ENCODE data around the gene TUBB1.

The TUBB1 gene

DNA sequence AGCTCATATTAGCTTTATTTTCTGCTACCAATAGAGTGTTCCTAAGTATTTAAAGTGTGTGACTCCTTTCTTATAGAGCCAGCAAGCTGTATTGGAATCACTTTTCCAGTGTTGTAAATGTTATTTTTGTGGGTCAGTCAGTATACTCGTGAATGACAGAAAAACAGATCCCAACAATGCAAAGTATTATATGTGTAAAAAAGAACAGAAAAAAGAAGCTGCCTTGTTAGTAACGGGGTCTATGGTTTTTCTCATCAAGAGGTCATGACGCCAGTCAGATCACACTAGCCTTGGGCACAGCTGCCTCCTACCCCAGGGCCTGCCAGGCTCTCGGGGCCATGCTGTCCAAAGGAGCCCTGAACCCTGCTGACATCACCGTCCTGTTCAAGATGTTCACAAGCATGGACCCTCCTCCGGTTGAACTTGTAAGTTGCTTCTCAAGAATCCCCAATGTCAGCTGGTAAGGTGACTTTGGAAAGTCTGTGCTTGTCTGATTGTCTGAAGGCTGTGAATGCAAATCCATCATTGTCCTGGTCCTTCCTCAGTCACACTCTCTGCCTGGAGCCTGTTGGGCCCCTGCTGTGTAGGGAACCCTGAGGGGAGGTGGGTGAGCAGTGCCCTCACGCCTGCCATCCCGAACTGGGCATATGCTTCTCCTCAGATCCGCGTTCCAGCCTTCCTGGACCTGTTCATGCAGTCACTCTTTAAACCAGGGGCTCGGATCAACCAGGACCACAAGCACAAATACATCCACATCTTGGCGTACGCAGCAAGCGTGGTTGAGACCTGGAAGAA lies 28.4 kb upstream of the TUBB1 start:
- DNase-seq, result no peak

DNA sequence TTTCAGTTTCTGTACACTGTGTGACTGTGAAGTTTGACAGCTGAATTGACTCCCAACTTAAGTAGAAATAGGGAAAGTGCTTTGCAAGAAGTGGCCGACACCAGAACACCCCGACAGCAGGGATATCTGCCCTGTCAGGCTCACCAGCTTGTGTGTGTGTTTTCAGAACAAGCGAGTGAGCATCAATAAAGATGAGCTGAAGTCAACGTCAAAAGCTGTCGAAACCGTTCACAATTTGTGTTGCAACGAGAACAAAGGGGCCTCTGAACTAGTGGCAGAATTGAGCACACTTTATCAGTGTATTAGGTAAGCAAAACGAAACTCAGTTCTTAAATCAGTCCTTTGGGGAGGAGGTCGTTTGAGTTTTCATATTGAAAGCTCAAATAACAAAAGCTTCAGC lies 27.5 kb upstream of the TUBB1 start:
- DNase-seq, result no peak

DNA sequence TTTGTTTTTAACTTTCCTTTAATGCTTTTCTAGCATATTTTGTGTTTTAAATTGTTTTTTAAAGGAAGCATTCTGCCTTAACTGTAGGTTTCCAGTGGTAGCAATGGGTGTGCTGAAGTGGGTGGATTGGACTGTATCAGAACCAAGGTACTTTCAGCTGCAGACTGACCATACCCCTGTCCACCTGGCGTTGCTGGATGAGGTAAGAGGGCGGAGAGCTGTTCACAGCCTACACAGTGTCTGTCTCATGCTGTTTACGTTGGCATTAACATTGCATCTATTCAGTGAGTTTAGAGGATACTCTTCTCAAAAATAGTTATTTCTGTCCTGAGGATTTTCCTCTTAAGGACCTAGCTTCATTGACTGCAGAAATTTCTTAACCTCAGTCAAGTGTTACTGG lies 26.3 kb upstream of the TUBB1 start:
- DNase-seq, result no peak

DNA sequence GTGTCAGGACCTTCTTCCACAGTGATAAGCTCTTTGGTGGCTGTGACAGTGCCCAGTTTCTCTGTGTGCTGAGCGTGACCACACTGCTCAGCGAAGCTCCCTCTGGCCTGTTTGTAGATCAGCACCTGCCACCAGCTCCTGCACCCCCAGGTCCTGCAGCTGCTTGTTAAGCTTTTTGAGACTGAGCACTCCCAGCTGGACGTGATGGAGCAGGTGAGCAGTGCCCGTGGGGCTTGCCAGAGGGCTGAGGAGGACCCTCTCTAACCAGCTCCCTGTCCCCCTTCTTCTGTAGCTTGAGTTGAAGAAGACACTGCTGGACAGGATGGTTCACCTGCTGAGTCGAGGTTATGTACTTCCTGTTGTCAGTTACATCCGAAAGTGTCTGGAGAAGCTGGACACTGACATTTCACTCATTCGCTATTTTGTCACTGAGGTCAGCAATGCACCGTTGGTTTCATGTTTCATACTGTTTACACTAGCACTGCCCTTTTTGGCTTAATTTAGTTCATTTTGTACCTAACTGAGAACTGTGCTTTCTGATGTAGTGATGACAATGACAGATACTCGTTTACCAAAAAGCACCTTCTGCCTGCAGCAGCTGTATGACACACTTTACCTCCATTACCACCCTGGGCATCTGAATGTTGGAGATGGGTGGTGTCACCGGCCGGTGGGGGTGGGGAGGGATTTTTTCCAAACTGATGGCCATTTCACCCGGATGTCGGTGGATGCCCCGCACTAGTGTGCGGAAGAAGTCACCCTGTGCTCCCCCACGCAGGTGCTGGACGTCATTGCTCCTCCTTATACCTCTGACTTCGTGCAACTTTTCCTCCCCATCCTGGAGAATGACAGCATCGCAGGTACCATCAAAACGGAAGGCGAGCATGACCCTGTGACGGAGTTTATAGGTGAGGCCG lies 25.6 kb upstream of the TUBB1 start:
- DNase-seq, result no peak

DNA sequence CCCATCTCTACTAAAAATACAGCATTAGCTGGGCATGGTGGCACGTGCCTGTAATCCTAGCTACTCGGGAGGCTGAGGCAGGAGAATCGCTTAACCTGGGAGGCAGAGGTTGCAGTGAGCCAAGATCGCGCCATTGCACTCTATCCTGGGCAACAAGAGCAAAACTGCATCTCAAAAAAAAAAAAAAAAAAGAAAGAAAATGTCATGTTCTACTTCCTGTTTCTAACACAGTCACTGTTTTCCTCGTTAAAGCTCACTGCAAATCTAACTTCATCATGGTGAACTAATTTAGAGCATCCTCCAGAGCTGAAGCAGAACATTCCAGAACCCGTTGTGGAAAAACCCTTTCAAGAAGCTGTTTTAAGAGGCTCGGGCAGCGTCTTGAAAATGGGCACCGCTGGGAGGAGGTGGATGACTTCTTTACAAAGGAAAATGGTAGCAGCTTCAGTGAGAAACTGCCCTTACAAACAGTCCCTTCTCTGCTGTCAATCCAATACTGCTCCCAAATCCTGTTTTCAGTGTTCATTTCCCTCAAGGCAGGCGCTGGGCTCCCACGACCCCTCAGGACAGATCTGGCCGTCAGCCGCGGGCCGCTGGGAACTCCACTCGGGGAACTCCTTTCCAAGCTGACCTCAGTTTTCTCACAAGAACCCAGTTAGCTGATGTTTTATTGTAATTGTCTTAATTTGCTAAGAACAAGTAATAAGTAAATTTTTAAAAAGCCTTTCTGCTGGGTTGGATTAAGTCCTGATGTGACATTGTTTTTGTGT lies 24.7 kb upstream of the TUBB1 start:
- no peak for DNase-seq

DNA sequence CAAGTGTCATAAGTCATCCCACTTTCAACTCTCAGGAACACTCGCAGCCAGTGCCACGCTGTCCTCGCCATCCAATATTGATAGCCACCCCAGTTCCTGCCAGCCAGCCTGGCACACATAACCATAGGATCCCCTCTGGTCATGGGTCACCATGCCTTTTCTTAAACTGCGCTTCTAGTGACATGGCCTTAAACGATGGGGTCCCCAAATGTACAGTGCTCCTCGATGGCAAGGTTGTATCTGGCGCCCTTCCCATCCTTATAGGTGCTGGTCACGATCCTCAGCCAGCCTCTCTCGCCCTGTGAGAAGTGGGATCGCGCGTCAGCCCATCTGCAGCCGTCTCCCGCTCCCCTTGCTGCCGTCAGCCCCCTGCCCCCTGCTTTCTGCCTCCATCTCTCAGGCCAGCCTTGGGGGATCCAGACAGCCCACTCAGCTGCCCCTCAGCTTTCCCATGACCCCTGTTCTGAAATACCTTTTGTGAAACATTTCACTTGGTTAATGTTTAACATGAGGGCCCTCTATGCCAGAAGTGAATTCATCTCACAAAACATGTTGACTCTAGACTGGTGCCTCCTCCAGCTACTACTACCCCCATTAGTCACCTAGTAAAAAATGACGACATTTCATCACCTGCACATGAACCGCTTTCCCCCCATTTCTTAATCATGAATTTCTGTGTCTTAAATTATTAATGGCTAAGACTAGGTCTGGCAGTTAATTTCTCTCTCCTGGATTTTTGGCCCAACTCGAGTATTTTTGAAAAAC lies 23.6 kb upstream of the TUBB1 start:
- no peak for DNase-seq

DNA sequence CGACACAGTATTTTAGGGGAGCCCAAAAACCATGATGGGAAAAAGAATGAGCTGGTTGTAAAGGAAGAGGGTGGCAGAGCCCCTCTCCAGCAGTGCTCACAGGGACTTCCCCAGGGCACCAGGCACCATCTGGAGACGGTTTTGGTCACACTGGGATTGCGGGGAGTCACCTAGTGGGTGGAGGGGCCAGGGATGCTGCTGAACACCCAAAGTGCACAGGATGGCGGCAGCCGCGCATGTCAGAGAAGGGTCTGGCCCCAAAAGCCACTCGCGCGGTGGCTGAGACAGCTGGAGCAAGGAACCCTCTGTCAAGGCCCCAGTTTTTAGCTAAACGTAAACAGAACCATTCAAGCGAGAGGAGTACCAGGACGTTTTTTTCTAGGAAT lies 23.0 kb upstream of the TUBB1 start:
- no peak for DNase-seq

DNA sequence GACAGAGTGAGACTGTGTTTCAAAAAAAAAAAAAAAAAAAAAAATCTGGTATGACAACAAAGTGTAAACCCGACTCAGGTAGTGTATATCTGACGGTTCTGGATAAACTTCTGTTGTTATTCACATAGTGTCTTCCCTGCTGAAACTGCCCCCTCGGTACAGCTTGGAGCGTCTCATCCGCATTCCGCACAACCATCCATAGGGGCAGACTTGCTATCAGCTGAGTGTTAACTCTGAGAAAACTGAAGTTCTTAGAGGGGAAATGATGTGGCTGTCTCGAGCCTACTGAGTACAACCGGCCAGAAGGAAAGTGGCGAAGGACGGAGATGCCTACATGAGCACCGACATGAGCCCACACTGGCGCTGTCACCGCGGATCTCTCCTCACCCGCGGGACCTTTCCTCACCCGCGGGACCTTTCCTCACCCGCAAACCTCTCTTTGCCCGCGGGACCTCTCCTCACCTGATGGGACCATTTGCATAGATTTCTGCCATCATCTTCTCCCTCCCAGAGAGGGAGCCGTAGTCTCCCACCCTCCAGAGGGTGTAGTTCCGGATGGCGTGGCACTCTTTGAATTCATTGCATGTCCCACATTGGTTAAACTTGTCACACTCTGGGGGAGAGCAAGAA lies 22.0 kb upstream of the TUBB1 start:
- no peak for DNase-seq

DNA sequence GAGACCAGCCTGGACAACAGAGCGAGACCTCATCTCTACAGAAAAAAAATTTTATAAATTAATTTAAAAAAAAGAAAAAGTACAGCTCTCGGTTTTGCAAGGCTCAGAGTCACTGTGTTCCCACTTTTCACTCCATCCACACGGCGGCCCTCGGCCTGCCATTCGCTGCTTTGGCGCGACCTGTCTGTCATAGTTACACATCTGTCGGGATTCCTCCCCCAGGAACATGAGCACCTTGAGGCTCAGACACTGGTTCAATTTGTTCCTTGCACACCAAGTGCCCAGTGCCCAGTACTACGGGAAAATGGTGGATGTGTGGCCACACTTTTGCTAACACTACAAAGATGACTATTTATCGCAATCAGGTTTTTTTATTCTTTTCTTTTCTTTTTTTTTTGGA lies 20.6 kb upstream of the TUBB1 start:
- no peak for DNase-seq

DNA sequence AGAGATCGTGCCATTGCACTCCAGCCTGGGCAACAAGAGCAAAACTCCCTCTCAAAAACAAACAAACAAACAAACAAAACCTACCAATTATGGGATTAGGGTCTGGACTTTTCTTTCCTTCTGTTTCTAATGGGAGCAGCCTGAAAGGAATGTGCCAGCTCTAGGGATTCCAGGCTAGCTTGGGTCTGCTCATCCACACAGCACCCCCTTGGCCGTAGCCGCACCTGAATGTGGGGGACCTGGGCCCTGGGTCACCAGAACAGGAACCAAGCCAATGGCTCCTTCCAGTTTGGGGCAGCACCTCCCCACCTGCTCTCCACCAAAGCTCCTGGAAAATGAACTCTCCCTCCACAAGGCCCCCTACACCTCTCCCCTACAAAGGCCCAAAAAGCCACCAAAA lies 18.9 kb upstream of the TUBB1 start:
- DNase-seq, result no peak

DNA sequence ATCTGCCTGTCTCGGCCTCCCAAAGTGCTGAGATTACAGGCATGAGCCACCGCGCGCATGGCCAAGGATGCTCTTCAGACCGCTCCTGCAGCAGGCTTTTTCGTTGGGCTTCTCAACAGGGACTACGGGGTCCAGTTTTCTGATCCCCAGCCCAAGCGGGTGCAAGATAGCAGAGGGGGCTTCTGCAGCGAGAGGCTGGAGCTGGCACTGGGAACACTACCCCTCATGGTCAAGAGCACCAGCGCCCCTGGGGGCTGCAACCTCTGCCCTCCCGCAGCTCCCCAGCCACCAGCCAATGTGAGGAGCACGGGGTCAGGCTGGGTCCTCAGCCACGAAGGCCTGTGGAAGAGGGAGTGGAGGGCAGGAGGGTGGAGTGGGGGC lies 18.2 kb upstream of the TUBB1 start:
- no peak for DNase-seq

DNA sequence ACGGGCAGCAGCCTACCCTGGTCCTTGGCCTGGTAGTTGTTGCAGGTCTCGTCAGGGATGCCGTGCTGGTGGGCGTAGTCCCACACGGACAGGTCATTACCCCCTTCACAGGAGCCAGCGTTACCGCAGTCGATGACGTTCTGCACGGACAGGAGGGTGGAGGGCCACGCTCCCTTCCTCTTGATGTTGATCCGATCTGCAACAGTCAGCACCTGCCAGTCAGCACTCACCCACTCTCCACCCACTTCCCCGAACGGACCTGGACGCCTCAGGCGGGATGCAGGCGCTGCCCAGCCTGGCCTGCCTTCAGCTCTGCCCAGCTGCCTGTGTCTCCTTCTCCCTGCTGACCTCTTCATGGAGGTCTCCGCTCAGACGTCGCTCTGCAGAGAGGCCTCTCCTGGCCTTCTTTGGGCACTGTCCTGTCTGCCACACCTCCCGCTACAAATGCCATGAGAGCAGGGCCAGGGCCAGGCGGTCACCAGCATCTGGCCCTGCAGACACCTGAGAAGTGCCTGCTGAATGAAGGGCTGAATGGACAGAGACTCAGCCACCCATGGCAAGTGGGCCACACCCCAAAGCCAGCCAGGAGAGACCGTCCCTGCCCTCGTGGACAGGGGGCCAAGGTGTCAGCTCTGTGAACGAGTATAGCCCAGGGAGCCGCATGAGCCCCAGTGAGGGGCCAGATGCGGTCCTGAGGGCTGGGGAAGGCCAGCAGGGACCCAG lies 17.6 kb upstream of the TUBB1 start:
- DNase-seq, result no peak

DNA sequence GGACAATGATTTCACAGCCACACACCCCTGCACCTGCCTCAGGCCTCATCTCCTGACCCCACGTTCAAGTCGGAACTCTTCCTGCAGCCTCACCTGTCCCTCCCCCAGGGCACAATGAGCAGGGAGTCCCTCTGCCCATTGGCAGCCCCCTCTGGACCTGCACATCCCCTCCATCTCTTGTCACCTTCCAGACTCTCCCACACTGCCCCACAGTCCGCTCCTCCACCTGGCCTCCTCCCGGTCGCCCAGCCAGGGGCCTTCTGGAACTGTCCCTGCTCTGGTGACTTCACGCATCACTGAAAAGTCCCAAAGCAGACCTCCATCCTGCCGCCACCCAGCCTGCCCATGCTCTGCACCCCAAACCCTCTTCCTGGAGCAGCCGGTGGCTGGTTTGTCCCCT lies 16.8 kb upstream of the TUBB1 start:
- no peak for DNase-seq

DNA sequence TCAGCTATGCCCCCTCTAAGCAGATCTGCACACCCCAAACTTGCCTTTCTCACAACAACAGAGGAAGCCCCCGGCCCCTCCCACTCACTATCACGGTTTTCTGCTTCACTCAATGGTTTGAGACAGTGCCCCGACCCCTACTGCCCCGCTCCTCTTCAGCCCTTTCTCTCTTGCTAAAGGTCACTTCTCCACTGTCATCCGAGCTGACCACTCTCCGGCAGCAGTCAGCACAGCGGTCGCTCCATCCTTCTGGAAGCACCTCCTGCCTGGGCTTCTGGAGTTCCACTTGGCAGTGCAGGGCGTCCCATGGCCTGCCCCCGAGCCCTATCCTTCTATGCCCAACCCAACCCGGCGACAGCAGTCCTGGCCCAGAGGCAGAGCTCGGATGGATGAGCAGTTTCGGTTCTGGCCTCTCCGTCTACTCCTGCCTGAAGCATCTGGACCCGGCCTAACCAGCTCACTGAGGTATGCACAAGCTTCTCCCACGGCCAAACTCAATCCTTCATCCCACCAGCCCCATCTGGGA lies 16.3 kb upstream of the TUBB1 start:
- DNase-seq, result no peak

DNA sequence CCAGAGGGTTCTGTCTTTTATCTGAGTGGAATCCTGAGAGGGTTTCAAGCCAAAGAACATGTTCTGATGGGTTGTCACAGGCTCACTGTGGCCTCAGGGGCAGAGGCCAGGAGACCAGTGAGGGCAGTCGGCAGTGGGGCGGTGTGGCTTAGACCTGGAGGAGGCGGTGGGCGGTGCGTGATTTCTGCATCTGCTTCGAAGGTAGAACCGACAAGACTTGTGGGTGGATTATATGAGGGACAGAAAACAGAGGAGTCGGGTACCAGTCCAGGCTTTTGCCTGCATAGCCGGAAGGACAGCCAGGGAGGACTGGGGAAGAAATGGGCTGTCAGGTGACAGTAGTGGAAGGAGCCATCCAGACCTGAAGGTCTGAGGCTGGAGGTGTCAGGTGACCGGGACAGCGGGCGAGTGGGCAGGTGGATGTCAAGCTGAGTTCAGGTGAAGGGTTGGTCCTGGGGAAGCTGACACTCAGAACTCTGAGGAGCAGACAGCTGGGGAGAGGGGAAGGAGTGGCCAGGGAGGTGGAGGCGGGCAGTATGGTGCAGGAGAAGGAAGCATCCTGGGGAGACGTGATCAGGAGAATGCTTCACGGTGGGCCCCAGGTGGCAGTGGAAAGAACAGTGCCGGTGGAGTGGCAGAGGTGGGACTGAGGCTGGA lies 15.3 kb upstream of the TUBB1 start:
- DNase-seq, result no peak

DNA sequence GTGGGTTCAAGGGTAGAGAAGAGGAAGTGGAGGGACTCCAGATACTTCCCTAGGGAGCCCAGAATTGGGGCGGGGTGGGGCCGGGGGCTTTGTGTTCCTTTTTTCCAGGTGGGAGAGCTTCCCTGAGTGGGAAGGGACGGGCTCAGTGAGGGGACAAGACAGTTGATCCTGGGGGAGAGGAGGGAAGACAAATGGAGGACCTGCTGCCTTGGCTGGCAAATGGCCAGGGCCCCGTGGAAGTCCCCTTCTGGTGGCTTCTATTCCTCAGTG lies 14.8 kb upstream of the TUBB1 start:
- peak; percentile 50 for DNase-seq

DNA sequence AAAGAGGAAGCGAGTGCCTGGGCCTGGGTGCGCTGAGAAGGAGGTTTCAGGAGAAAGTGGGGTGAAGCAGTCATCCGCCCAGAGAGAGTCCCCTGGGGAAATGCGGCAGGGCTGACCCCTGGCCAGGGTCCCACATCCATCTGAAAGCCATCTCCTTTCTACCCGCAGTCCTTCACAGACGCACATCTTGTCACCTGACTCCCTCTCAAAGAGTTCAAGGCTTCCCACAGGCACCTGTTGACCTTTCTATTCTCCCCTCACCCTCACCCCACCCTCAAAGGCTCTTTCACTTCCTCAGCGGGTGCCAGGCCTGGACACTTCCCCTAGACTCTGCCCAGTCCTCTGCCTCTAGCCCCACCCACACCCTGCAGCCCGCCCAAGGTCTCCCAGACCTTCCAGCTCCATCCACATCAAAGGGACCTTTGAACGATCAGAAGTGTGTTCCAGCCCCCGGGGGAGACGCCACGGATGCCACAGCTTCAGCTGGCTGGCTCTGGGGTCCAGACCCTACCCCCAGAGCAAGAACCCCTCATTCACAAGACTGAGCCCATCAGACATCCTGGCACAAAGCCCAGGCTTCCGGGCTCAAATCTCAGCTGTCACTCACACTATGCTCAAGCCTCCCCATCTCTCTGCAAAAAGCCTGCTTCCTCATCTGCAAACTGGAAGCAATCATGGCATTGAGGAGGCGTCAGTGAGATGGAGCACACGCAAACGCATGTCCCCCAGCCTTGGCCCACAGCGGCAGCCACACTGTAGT lies 14.3 kb upstream of the TUBB1 start:
- no peak for DNase-seq

DNA sequence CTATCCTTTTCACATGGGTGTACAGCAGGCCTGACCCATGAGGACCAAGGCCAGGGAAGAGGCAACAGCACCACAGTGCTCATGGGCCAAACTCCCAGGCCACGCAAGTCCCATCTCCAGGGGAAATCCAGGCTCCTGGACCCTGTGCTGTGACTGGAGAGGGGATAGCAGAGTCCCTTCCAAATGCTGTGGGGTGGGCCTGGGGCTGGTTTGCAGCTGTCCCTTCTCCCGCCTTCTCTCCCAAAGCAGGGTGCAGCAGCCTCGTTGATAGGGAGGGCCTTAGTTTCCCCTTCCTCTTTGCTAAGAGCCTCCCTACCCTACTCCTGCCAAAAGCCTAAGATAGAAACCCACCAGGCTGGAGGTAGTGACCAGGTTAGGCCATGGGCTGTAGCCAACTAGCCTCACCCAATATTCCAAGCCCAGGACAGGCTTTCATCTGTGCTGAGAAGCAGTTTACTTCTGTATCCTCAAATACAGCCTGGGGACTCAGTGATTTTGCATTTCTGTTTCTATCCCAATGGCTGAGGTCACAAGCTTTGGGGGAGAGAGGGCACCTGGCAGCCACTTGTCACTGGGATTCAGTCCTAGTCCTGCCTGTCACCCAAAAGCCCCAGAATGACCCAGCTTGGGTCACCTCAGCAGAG lies 13.6 kb upstream of the TUBB1 start:
- DNase-seq, result no peak

DNA sequence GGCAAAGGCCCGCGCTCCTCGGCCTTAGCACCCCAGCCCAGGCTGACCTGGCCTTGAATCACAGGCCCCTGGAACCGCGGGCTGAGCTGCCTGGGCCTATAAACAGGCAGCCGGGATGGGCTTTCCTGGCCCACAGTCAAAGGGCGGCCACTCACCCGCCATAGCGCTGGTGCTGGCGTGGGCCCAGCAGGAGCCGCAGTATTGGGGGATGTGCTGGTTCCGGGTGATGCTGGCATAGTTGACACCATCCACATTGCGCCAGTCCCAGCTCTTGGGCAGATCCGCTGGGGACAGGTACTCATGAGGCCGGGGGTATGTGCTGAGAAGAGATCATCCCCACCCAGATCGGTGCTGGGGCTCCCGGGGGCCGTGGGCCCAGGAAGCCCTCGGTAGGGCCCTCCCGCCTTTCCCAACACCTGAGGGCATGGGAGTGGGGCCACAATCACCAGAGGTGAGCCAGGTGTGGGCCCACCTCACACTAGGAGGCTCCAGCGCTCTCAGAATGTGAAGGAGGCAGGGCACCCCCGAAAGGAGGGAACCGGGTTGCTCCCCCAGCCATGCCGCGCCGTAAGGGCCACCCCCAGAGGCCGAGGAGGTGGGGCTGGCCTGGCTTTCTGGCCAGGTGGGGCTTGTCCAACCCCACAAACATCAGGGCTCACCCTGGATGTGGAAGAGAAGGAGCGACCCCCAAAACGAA lies 12.9 kb upstream of the TUBB1 start:
- DNase-seq, result no peak

All from activated naive CD4-positive, alpha-beta T cell treated with anti-CD3 and anti-CD28 coated beads, Interleukin-2, amount 50 U/mL, for 16 hours (primary cell).